Ovary (tissue), 3 donors: ENCODE results near the gene IGFBP4.

Experiments used
- EP300 ChIP-seq: sonication (generic); formaldehyde crosslinking; IDR thresholded peaks from one replicate; pipeline ENCODE4 v1.6.1; 2017; ENCODE audit warnings: antibody characterized with exemption
- POLR2A ChIP-seq: fragments of 450-650 bp; IDR thresholded peaks from one replicate; pipeline ENCODE4 v1.6.1; 2017; ENCODE audit warnings: antibody characterized with exemption, mild to moderate bottlenecking, moderate library complexity
- TF ChIP-seq, protein P1 (sequence below), 3 donors: fragments of 450-650 bp in 2 of 3; fragments of 200-600 bp in 1 of 3; IDR thresholded peaks; one replicate each; pipeline versions ENCODE4 v1.5.1 to v1.8.0; 2016 to 2022; ENCODE audit warnings: antibody characterized with exemption in 3 of 3, mild to moderate bottlenecking in 1 of 3
- donor health status: DM: no; HTN: no; CAD: no.

DNA sequence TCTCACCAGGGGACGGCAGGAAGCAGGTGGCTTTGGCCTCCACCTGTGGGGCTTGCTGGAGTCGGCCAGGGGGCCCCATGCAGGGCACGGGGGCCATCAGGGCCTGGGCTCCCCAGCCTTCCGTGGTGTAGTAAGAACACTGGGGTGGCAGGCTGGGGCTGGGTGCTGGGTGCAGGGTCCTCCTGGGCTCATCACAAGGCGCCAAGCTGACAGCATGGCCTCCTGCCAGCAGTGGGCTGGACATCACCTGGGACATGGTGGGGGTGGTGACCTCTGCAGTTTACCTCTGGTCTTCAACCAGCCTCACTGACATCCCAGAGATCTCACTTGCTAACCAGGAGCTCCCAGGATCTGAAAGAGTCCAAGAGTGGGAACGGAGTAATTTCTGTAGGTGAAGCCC is 52.9 kb downstream of the IGFBP4 start:
- no peak for TF ChIP-seq EP300
- TF ChIP-seq, protein P1, sequence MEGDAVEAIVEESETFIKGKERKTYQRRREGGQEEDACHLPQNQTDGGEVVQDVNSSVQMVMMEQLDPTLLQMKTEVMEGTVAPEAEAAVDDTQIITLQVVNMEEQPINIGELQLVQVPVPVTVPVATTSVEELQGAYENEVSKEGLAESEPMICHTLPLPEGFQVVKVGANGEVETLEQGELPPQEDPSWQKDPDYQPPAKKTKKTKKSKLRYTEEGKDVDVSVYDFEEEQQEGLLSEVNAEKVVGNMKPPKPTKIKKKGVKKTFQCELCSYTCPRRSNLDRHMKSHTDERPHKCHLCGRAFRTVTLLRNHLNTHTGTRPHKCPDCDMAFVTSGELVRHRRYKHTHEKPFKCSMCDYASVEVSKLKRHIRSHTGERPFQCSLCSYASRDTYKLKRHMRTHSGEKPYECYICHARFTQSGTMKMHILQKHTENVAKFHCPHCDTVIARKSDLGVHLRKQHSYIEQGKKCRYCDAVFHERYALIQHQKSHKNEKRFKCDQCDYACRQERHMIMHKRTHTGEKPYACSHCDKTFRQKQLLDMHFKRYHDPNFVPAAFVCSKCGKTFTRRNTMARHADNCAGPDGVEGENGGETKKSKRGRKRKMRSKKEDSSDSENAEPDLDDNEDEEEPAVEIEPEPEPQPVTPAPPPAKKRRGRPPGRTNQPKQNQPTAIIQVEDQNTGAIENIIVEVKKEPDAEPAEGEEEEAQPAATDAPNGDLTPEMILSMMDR (IDR thresholded peaks at IDR 0.05) = no peak
- no peak for TF ChIP-seq POLR2A
